SK-N-SH treated with all-trans-retinoic acid at 6 μM for 48 hours (cell line): ENCODE results near the gene MBNL2.

Experiments
- ARNTL ChIP-seq: fragments of 450-650 bp; formaldehyde crosslinking; IDR thresholded peaks from 2 replicates; pipeline ENCODE4 v1.5.0; 2020; ENCODE audit warnings: low read depth, mild to moderate bottlenecking, moderate library complexity, borderline replicate concordance
- ESRRG ChIP-seq: fragments of 250-450 bp; sonication (Bioruptor Pico); IDR thresholded peaks from 2 replicates; pipeline ENCODE4 v1.6.1; 2021; ENCODE audit warnings: mild to moderate bottlenecking
- TF ChIP-seq, protein P1 (sequence below): fragments of 250-450 bp; sonication (Bioruptor Pico); IDR thresholded peaks from 2 replicates; pipeline ENCODE4 v1.8.0; 2020; ENCODE audit warnings: mild to moderate bottlenecking, moderate library complexity, borderline replicate concordance

DNA sequence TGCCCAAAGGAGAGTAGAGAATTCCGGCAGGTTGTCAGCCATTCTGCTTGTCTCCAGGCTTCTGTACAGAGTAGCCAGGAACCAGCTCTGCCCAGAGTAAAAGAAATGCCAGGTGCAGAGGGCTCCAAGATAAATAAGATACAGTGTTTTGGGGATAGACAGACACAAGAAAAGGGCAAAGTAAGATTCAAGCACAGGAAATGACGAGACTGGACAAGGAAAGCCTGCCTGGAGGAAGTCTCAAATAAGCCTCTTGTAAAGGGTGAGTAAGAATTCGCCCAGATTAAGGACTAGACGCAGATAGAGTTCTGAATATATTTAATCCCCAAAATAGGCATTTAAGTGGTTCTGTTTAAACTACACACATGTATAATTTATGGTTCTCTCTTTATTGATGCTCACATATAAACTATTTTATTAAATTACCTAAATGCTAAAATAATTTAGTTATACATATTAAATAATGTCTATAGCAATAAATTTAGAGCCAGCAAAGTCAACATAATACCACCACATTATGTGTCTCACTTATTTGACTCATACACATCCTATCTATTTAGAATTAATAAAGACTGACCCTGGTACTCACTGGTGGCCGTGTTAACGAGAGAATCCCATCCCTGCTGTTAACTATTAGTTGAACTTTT lies 113.5 kb downstream of the MBNL2 start:
- TF ChIP-seq, protein P1, sequence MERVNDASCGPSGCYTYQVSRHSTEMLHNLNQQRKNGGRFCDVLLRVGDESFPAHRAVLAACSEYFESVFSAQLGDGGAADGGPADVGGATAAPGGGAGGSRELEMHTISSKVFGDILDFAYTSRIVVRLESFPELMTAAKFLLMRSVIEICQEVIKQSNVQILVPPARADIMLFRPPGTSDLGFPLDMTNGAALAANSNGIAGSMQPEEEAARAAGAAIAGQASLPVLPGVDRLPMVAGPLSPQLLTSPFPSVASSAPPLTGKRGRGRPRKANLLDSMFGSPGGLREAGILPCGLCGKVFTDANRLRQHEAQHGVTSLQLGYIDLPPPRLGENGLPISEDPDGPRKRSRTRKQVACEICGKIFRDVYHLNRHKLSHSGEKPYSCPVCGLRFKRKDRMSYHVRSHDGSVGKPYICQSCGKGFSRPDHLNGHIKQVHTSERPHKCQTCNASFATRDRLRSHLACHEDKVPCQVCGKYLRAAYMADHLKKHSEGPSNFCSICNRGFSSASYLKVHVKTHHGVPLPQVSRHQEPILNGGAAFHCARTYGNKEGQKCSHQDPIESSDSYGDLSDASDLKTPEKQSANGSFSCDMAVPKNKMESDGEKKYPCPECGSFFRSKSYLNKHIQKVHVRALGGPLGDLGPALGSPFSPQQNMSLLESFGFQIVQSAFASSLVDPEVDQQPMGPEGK: no peak
- TF ChIP-seq ARNTL (CRISPR knock-in tag) (no peak), ESRRG (no peak)
